Activated CD8-positive, alpha-beta memory T cell treated with anti-CD3 and anti-CD28 coated beads for 24 hours (primary cell): ENCODE measurements around the gene ANAPC15.
"Not testable (repeated sequence)": the region's sequence is repeated elsewhere in the genome, so short reads cannot be mapped to it uniquely, and the experiment has no call there.

Experiments used
- DNase-seq: peaks from one replicate; pipeline ENCODE4 v3.0.0-alpha.2; 2020

The ANAPC15 gene

DNA sequence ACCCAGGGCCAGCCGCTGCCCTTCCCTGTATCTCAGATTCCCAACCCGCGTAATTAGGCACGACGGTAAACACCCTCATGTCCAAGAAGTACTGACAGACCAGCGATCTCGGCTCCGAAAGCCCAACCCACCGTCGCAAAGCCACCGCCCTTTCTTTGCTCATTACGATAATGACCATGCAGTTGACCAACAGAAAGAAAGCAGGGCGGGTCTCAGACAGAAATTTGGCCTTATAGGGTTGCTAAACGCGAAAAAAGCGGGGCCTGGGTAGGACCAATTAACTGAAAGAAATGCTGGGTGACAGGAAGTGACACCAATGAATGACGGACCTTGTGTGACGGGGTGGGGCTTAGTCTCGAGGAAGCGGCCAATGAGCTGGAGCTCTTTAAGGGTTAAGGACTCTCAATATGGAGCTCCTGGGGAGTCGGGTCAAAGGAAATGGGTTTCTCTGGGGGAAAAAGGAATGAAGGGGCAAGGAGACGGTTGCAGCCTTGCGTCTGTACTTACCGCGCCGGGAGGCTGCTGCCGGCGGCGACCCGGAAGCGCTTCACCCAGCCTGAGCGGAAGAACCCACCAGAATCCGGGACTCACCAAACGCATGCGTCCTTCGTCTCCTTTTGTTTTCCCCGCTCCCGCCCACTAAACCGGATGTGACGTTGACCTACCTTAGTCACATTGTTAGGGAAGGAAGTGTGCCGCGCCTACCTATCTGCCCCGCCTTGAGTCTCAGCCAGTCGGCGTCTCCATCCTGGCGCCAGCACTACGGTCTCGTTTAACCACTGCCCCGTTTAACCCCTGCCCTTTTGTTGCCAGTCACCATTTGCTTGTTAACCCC is at the start of gene ANAPC15:
Gene ANAPC15, minus strand, starts transcription at position 553 of the 835 bp plus-strand sequence. CDS start 1,419 bp downstream, outside the sequence.
- DNase-seq = peak; percentile 98

DNA sequence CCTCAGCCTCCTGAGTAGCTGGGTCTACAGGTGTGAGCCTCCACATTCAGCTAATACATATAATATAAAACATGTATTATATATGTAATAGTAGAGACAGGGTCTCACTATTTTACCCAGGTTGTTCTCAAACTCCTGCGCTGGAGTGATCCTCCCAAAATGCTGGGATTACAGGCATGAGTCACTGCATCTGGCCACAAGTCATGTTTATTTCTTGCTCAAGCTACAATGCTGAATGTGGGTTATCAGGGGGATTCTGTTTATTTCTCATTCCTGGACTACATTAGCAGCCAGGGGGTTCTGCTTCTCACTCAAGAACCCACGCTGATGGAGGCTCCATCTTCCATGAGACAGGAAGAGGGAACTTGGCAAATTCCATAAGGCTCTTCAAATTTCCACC is 47.8 kb upstream of the ANAPC15 start:
- no peak for DNase-seq

DNA sequence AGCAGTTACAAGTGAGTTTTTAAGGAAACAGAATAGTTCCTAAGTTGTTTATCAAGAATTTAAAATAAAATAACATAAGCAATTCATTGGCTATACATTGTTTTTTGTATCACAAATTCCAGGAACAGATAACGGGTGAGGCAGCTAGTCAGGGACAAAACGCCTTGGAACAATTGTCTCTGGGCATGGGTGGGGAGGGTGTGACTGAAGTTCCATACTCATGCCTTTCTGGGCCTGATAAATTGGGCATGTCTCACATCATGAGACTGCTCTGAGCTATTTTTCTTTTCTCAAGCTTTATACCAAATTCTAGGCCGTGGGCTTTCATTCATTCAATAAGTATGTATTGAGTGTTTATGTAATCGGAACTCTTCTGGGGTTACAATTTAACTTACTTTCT is 44.6 kb upstream of the ANAPC15 start:
- no peak for DNase-seq

DNA sequence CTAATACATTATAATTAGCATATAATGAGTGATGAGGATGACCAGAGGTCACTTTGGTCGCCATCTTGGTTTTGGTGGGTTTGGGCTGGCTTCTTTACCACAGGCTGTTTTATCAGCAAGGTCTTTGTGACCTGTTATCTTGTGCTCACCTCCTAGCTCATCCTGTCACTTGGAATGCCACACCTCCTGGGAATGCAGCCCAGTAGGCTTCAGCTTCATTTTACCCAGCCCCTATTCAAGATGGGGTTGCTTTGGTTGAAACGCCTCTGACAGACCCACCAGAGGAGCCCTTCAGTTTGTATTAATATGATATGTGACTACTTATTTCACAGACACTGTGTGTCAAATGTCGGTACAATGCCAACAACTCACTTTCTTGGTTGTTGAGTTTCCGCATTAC is 43.3 kb upstream of the ANAPC15 start:
- no peak for DNase-seq

DNA sequence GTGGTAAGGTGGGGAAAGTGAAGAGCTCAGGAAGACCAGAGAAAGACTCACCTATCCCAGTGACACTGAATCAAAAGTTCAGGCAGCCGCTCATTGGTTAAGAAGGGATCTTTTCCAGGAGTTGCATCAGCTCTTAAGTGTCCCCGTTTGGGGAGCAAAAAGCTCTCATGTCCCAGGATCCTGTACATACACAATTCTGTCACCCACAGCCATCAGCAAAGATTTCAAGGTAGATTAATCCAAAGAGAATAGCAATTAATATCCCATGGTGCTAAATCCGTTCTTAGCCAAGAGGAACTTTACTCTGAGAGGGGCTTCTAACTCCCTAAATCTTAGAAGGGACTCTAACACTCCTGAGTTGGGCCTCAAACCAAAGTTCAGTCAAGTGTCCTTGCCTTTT is 42.3 kb upstream of the ANAPC15 start:
- no peak for DNase-seq

DNA sequence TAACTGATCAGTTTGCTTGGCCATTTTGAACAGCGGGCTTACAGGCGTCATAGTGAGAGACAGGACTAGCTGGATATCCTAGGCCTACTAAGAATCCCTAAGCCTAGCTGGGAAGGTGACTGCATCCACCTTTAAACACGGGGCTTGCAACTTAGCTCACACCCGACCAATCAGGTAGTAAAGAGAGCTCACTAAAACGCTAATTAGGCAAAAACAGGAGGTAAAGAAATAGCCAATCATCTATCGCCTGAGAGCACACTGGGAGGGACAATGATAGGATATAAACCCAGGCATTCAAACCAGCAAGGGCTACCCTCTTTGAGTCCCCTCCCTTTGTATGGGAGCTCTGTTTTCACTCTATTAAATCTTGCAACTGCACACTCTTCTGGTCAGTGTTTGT is 41.4 kb upstream of the ANAPC15 start:
- DNase-seq = not testable (repeated sequence)

DNA sequence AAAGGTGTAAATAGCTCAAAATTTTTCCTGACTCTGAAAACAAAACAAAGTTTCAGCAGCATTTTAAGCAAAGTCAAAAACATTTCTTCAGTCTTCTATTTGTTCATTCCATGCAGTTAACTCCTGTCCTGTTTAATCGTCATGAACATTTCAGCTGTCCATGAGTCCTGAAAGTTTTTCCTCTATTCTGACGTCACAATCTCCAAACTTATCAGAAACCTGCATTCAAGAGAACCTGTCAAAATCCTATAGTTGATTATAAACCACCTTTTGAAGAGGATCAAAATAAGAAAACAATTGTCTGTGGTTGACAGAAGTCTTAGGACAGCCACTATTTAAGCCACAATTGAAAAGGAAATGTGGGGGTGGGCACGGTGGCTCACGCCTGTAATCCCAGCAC is 38.4 kb upstream of the ANAPC15 start:
- no peak for DNase-seq

DNA sequence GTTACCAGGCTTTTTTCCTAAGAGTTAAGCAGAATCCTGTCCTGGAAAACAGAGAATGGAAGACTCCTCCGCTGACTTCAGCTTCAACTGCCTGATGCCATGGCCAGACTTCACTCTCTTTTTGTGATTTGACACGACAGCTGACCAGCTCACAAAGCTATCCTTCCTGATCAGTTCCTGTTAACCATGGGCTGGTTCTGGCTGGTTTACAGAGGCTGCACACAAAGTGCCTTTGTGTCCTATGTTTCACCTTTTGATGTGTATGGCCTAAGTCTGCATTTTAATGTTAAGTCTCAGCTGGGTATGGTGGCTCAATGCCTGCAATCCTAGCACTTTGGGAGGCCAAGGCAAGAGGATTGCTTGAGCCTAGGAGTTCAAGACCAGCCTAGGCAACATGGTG is 34.1 kb upstream of the ANAPC15 start:
- no peak for DNase-seq

DNA sequence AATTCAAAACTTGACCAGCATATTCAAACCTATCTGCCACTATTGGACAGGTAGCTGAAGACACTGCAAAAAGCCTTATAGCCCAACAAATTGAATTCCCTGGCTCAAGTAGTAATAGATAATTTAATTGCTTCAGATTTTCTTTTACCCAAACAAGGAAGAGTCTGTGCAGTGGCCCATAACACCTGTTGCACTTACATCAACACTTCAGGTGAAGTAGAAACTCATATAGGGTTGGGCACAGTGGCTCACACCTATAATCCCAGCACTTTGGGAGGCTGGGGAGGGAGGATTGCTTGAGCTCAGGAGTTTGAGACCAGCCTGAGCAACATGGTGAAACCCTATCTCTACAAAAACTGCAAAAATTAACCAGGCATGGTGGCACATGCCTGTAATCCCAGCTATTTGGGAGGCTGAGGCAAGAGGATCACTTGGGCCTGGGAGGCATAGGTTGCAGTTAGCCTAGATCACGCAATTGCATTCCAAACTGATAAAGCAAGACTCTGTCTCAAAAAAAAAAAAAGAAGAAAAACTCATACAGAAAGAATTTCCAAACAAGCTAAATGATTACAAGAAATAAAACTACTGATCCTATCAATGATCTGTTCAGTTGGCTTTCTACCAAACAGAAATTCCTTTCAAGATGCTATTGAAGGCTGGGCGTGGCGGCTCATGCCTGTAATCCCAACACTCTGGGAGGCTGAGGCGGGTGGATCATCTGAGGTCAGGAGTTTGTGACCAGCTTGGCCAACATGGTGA is 32.5 kb upstream of the ANAPC15 start:
- no peak for DNase-seq

DNA sequence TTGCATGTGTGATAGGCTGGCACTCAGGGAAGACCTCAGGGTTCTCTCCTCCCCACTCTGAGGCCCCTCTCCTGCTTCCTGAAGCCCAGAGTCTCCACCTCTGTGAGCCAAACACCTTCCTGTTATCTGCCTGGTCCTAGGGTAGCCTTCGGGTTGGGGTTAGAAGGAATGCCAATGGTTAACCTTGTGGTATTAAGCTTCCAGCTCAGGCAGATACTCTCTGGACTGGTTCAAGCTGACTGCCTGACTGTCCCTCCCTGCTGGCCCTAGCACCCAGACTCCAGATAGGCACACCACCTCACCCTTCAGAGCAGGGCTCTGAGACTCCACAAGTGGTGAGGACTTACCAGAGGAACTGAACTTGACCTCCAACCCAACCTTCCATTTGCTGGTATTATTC is 30.0 kb upstream of the ANAPC15 start:
- not testable (repeated sequence) for DNase-seq

DNA sequence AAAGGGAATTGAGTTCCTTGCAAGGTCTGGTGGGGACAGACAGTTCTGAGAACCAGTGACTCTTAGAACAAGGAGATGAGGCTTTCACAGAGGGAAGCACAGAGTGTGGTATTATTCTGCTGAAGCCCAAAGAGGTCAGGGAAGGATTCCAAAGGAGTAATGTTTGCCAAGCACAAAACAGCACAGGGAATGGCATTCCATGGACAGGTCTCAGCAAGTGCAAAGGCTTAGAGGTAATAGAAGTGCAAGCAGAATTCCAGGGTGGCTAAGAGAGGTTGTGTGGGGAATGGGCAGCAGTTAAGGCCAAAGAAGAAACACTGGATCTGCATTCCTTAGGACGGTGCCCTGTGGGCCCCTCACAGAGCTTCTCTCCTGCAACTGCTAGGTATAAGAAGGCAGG is 29.6 kb upstream of the ANAPC15 start:
- DNase-seq = not testable (repeated sequence)

DNA sequence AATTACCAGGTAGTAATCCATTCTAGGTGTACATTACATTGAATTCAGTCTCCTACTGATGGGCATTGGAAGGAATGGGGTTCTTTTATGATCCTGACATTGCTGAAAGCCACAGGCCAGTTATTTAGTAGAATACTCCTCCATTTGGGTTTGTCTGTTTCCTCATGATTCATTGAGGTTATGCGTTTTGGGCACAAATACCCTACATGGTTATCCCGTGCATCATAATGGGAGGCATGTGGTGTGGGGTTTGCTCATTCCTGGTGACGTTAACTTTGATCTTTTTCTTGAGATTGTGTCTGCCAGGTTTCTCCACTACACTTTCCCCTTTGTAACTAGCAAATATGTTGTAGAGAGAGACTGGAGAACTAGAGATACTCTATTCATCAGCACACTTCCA is 28.6 kb upstream of the ANAPC15 start:
- no peak for DNase-seq

DNA sequence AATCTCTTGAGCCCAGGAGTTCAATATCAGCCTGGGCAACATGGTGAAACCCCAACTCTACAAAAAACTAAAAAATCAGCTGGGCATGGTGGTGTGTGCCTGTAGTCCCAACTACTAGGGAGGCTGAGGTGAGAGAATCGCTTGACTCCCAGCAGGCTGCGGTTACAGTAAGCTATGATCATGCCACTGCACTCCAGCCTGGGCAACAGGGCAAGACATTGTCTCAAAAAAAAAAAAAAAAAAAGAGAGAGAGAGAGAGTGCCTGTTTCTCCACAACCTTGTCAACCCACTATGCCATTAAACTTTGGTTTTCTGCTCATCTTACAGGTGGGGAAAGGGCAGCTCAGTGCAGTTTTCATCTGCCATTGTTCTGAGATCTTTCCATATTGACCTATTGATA is 28.2 kb upstream of the ANAPC15 start:
- no peak for DNase-seq

DNA sequence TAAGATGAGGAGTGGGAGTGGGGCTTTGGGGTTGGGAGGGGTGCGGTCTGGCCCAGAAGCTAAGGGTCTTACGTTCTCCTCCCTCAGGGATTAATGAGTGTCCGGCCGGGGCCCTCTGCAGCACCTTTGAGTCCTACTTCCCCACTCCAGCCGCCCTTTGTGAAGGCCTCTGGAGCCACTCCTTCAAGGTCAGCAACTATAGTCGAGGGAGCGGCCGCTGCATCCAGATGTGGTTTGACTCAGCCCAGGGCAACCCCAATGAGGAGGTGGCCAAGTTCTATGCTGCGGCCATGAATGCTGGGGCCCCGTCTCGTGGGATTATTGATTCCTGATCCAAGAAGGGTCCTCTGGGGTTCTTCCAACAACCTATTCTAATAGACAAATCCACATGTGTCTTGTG is 27.0 kb upstream of the ANAPC15 start:
- DNase-seq = no peak

DNA sequence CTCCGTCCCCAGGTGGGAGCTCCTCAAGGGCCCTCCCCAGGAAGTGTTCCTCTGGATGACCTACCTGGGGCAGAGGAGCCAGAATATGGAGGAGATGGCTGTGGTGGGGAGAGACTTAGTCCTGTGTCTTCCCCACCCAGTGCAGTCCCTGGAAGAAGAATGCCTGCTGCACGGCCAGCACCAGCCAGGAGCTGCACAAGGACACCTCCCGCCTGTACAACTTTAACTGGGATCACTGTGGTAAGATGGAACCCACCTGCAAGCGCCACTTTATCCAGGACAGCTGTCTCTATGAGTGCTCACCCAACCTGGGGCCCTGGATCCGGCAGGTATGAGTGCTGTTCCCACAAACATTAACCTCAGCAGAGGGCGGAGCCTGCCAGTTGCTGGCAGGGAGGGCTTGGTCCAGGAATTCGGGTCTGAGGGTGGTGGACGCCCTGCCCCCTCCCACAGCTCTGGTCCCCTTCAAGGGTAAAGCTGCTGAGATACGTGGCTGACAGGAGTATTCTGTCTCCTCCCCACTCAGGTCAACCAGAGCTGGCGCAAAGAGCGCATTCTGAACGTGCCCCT is 26.4 kb upstream of the ANAPC15 start:
- DNase-seq = no peak

DNA sequence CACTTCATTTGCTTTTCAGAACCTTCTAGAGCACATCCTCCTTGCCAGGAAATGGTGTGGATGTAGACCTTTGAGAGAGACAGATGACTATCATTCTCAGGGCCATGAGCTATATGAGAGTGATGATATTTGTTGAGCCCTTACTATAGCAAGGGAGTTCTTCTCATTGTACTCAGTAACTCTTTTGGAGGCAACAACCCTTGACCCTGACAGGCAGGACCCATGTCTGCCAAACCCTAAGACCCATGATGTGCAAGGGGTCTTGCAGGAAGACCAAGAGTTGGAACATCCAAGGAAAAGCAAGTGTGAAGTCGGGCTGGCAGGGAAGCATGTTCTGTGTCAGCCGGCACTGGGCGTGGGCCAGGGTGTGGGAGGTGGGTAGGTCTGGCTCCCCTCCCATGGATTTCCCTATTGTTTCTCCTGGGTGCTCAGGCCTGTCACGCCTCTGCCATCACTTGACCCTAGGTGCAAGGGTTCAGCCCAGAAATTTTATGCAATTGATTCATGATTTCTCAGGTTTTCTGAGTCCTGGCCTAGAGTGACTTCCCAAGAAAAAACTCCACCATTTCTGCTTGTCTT is 24.3 kb upstream of the ANAPC15 start:
- DNase-seq = no peak

DNA sequence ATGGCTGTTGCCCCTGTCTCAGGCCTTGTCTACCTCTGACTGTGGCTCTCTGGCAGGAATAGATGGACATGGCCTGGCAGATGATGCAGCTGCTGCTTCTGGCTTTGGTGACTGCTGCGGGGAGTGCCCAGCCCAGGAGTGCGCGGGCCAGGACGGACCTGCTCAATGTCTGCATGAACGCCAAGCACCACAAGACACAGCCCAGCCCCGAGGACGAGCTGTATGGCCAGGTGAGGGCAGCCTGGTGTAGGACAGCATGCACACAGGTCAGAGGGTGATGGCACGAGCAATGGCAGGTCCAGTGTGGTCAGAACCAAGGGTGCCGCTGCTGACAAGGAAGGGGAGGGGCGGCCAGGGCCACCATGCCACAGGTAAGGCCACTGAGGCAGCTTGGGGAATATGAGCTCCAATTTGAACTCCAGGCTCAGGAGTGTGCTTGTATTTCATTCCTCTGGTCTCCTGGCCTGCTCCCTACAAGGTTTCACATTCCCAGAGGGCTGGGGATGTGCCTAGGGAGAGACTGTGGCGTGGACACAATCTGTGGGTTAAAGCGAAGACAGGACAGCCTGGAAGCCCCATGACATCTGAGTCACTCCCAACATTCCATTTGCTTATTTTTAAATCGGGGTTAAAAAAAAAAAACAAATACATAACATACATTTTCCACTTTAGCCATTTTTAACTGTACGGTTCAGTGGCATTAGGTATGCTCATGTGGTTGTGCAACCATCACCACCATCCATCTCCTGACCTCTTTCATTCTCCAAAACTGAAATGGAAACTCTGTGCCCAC is 23.6 kb upstream of the ANAPC15 start:
- DNase-seq = no peak

DNA sequence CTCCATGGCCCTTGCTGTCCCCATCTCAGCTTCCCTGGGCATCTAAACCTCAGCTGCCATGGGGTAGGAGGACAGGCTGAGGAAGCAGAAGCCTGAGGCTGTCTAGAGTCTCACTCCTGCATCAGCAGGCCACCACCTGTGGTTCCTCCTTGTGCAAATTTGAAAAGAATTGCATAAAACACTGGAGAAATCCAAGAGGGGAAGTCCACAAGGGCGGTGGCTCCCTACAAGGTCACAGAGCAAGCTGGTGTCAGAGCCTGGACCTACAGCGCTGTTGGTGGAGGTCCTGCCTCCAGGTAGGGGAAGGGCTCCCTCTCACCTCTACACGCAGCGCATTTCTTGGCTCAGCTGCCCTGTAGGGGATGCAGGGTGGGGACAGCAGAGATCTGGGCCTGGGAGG is 23.0 kb upstream of the ANAPC15 start, which contains the start of gene FOLR3:
Gene FOLR3, plus strand, starts transcription at position 253 of the 400 bp plus-strand sequence. CDS start 228 bp downstream, outside the sequence.
- not testable (repeated sequence) for DNase-seq

DNA sequence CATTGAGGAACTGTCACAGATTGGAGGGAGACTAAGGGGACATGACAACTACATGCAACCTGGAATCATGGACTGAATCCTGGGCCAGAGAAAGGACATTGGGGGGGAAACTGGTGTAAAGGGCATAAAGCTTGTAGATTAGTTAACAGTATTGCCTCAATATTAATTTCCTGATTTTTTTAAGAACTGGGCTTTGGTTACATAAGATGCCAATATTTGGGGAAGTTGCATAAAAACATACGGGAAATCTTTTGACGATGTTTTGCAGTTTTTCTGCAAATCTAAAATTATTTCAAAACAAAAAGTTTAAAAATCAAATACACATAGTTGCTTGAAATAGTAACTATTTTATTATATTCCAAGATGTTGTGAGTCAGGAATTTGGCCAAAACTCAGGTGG is 20.2 kb upstream of the ANAPC15 start:
- no peak for DNase-seq

DNA sequence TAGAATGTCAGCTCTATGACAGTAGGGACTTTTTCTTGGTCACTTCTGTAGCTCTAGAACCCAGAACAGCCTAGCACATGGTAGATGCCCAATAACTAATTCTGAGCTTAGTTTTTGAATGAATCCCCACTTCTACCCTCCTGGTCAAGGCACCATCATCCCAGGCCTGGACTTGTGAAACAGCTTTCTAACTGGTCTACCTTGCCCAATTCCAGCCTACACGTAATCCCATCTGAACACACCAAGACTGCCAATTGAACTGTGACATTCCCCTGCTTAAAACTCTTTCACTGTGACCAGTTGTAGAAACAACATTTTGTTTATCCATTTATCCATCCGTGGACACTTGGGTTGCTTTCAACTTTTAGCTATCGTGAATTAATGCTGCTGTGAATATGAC is 16.9 kb upstream of the ANAPC15 start:
- no peak for DNase-seq

DNA sequence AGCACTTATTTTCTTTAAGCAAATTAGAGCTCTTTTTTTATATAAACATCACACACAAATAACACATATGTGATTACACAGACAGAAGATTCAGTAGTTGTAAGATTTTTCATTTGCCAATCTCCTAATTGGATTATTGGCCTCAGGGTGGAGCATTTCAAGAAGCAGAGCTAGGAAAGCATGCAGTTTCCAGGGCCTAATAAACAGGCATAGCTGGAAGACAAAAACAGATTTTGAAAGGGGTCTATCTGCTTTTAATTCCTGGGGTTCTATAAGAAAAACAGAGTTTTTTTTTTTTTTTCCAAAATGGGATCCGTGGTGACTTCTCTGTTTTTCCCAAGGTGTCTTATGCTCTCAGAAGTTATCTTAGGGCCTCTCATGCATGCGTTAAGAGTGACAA is 15.4 kb upstream of the ANAPC15 start:
- DNase-seq = no peak

DNA sequence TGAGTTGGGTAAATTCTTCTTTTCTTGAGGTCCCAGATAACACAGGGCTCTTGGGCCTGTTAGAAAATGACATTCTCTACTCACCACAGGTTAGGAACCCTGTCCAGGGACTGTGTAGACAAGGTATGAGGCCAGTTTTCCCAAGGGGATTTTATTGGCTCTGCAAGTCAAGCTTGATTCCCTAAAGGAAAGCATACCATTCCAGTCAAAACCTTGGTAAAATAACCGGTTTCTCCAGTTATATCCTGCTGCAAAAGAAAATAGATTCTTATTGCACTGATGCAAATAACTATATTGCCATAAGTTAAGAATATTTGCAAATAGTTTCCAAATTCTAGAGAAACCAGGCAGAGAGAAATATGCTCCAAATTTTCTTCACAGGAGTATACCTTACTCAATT is 13.5 kb upstream of the ANAPC15 start:
- no peak for DNase-seq

DNA sequence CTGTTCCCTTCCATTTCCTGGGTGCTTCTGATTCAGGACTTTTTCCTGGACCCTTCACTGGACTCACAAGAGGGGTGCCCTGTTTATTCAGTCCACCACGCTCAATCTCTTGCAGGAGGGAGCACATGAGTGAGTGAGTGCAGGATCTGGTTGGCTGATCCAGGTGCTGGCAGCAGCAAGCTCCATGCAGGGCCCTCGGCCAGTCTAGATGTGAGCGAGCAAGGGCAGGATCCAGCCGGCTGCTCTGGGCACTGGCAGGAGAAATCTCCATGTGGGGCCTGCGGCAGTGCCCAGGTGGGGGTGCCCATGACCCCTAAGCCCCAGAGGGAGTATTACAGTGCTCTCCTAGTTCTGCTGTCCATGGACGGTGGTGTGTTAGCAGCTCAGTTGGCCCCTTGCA is 11.6 kb upstream of the ANAPC15 start:
- DNase-seq = no peak
